ENCODE data around the gene RBKS.

- TF ChIP-seq CTCF (IDR thresholded peaks at IDR 0.05; ENCODE audit: insufficient read depth, low read length) (no peak), GABPA (IDR thresholded peaks at IDR 0.05; ENCODE audit: low read depth) (no peak), POLR2AphosphoS5 (IDR thresholded peaks at IDR 0.05; ENCODE audit: low read depth) (no peak), REST (IDR thresholded peaks at IDR 0.05; ENCODE audit: insufficient replicate concordance, low read depth) (no peak)
Measured at GRCh38 chr2:27884601-27885000, 5.6 kb downstream of the RBKS start.

Data from HL-60 (cell line).